Measurements from ENCODE around the gene TUT1.

DNA sequence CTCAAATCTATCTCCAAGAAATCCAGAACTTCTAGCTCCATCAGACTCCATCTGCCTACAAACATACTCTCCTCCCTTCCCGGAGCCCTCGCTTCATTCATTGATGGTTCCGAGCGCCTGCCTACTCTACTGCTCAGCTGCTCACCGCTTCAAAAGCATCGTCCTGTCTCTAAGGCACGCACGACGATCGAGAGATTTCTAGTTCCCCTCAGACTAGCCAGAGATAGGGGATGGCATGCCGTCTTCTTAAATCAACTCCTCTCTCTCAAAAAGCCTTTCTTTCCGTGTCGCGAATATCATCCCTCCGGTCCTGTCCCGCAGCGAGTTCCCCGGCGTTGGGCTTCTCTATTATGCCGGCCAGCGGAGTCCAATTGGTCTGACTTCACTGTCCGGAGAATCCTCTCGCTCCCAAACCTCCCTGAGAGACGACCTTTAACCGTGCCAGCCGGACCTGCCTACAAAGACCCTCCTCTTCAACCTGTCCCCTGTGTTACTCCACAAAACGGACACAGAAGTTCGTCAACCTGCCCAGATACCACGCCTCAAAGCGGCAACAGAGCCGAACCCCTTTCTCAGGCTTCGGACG, 18.2 kb downstream of the TUT1 start:
- TF ChIP-seq, protein P1, sequence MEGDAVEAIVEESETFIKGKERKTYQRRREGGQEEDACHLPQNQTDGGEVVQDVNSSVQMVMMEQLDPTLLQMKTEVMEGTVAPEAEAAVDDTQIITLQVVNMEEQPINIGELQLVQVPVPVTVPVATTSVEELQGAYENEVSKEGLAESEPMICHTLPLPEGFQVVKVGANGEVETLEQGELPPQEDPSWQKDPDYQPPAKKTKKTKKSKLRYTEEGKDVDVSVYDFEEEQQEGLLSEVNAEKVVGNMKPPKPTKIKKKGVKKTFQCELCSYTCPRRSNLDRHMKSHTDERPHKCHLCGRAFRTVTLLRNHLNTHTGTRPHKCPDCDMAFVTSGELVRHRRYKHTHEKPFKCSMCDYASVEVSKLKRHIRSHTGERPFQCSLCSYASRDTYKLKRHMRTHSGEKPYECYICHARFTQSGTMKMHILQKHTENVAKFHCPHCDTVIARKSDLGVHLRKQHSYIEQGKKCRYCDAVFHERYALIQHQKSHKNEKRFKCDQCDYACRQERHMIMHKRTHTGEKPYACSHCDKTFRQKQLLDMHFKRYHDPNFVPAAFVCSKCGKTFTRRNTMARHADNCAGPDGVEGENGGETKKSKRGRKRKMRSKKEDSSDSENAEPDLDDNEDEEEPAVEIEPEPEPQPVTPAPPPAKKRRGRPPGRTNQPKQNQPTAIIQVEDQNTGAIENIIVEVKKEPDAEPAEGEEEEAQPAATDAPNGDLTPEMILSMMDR (IDR thresholded peaks at IDR 0.05; ENCODE audit: low read depth, low read length, missing input control): no peak
- TF ChIP-seq, protein P2, sequence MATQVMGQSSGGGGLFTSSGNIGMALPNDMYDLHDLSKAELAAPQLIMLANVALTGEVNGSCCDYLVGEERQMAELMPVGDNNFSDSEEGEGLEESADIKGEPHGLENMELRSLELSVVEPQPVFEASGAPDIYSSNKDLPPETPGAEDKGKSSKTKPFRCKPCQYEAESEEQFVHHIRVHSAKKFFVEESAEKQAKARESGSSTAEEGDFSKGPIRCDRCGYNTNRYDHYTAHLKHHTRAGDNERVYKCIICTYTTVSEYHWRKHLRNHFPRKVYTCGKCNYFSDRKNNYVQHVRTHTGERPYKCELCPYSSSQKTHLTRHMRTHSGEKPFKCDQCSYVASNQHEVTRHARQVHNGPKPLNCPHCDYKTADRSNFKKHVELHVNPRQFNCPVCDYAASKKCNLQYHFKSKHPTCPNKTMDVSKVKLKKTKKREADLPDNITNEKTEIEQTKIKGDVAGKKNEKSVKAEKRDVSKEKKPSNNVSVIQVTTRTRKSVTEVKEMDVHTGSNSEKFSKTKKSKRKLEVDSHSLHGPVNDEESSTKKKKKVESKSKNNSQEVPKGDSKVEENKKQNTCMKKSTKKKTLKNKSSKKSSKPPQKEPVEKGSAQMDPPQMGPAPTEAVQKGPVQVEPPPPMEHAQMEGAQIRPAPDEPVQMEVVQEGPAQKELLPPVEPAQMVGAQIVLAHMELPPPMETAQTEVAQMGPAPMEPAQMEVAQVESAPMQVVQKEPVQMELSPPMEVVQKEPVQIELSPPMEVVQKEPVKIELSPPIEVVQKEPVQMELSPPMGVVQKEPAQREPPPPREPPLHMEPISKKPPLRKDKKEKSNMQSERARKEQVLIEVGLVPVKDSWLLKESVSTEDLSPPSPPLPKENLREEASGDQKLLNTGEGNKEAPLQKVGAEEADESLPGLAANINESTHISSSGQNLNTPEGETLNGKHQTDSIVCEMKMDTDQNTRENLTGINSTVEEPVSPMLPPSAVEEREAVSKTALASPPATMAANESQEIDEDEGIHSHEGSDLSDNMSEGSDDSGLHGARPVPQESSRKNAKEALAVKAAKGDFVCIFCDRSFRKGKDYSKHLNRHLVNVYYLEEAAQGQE (IDR thresholded peaks at IDR 0.05): no peak
- no peak for TF ChIP-seq TAF1 (conservative IDR thresholded peaks at IDR 0.05)
- no peak for TF ChIP-seq RXRA (IDR thresholded peaks at IDR 0.05)
- TF ChIP-seq HNF4G (IDR thresholded peaks at IDR 0.05): no peak
- TF ChIP-seq RAD21 (IDR thresholded peaks at IDR 0.05): no peak
- no peak for TF ChIP-seq GABPA (IDR thresholded peaks at IDR 0.05 in 1 of 2, conservative IDR thresholded peaks at IDR 0.05 in 1 of 2)
- no peak for TF ChIP-seq FOXA2 (IDR thresholded peaks at IDR 0.05)
- no peak for TF ChIP-seq JUND (IDR thresholded peaks at IDR 0.05)
- no peak for TF ChIP-seq HNF4A (conservative IDR thresholded peaks at IDR 0.05)

Data from liver (tissue), 3 donors.